ENCODE results near the gene SYNE3.

Gene SYNE3

GRCh38 chr14:95486875-95487668 is 29.4 kb downstream of the SYNE3 start:
- Histone ChIP-seq H3K4me3 (replicated peaks; ENCODE audit: insufficient read depth, low read length) (no peak overlapping the region), H3K27me3 (ENCODE audit: insufficient read depth, poor library complexity, severe bottlenecking) (no peaks in the 10 kb centered on the region), H3K27ac (replicated peaks) (no peak overlapping the region)
- peak in 1 of 2 experiments; percentile 68 for DNase-seq (ENCODE audit: low read depth in 1 of 2, low spot score in 1 of 2)
- peak; percentile 34; the same call in 1 of the 2 replicates for TF ChIP-seq POLR2AphosphoS5 (IDR thresholded peaks at IDR 0.05; ENCODE audit: low read depth)
- peak; percentile 69 for TF ChIP-seq SPI1 (IDR thresholded peaks at IDR 0.05; ENCODE audit: borderline replicate concordance, low read depth)
- no peak for TF ChIP-seq GABPA (IDR thresholded peaks at IDR 0.05; ENCODE audit: low read depth)
- TF ChIP-seq CTCF (IDR thresholded peaks at IDR 0.05; ENCODE audit: insufficient read depth, low read length) = no peak
- TF ChIP-seq REST (IDR thresholded peaks at IDR 0.05; ENCODE audit: insufficient replicate concordance, low read depth) = no peak

GRCh38 chr14:95485222-95485819 is 31.1 kb downstream of the SYNE3 start:
- TF ChIP-seq POLR2AphosphoS5 (IDR thresholded peaks at IDR 0.05; ENCODE audit: low read depth) (no peak), GABPA (IDR thresholded peaks at IDR 0.05; ENCODE audit: low read depth) (no peak), CTCF (IDR thresholded peaks at IDR 0.05; ENCODE audit: insufficient read depth, low read length) (no peak), REST (IDR thresholded peaks at IDR 0.05; ENCODE audit: insufficient replicate concordance, low read depth) (no peak), SPI1 (IDR thresholded peaks at IDR 0.05; ENCODE audit: borderline replicate concordance, low read depth) (no peak)
- DNase-seq (ENCODE audit: low read depth in 1 of 2, low spot score in 1 of 2) = no peak
- H3K27ac ChIP-seq (replicated peaks) = no peak overlapping the region
- H3K4me3 ChIP-seq (replicated peaks; ENCODE audit: insufficient read depth, low read length) = no peak overlapping the region
- H3K27me3 ChIP-seq (ENCODE audit: insufficient read depth, poor library complexity, severe bottlenecking) = no peaks in the 10 kb centered on the region

GRCh38 chr14:95484296-95484695 is 32.2 kb downstream of the SYNE3 start:
- Histone ChIP-seq H3K27me3 (ENCODE audit: insufficient read depth, poor library complexity, severe bottlenecking) (no peaks in the 10 kb centered on the region), H3K4me3 (replicated peaks; ENCODE audit: insufficient read depth, low read length) (no peak overlapping the region), H3K27ac (replicated peaks) (no peak overlapping the region)
- TF ChIP-seq GABPA (IDR thresholded peaks at IDR 0.05; ENCODE audit: low read depth) (no peak), SPI1 (IDR thresholded peaks at IDR 0.05; ENCODE audit: borderline replicate concordance, low read depth) (no peak), REST (IDR thresholded peaks at IDR 0.05; ENCODE audit: insufficient replicate concordance, low read depth) (no peak), CTCF (IDR thresholded peaks at IDR 0.05; ENCODE audit: insufficient read depth, low read length) (no peak), POLR2AphosphoS5 (IDR thresholded peaks at IDR 0.05; ENCODE audit: low read depth) (no peak)
- DNase-seq (ENCODE audit: low read depth in 1 of 2, low spot score in 1 of 2) = no peak

Measured in HL-60 (cell line).